NCI-H82 treated with DMSO at 0.1 percent for 48 hours (cell line): ENCODE data around the gene NOS1AP.
"Not testable (repeated sequence)": the region's sequence is repeated elsewhere in the genome, so short reads cannot be mapped to it uniquely, and the experiment has no call there.

ENCODE experiments used
- DNase-seq: peaks from one replicate; lab custom pipeline; 2025; ENCODE audit not compliant: unreplicated experiment; lab: John Stamatoyannopoulos, UW

The NOS1AP gene

DNA sequence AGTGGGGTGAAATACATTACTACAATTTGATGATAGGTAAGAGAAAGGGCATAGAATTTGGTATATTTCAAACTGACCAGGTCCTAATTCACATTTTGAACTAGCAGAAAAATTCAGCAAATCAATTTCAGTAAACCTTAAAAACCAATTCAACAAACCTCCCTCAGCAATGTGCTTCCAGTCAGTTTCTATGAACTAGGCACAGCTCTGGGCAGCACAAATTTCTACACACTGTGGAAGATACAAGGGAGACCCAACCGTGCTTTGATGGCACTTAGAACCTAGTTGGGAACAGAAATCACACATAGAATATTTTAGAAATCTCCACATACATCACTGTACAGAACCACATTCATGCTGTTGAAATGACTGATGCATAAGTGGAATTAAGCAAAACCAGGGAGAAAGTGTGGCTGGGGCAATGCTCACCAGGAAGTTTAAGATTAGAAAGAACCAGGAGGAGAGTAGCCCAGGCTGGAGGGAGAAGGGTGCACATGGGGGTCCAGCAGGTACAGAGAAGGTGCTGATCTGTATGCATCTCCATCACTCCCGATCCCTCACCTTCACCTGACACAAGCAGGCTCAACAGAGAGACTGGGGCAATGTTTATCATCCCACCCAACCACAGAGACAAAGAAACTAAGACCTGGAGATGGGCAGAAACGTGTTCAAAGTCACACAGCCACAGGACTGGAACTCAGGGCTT lies 326.9 kb downstream of the NOS1AP start:
- DNase-seq: no peak

DNA sequence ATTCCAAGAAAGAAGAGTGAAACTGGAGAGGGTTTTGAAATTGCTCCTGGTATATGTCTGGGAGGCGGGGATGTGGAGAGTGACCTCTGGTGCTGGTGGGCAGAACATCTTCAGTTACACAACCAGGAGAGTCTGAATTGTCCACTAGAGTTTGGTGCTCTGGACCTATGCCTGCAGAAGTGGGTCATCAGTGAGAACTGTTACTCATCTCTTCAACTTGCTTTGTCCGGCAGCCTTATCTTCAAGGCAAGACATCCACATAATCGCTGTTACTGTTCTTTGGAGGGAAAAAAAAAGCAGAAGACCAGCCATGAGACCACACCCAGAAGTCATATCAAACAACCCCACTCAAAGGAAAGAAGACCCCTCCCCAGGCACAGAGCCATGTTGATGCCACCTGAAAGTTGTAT lies 327.6 kb downstream of the NOS1AP start:
- no peak for DNase-seq

- no peak for DNase-seq
Measured at GRCh38 chr1:162397943-162398560, 328.6 kb downstream of the NOS1AP start.

DNA sequence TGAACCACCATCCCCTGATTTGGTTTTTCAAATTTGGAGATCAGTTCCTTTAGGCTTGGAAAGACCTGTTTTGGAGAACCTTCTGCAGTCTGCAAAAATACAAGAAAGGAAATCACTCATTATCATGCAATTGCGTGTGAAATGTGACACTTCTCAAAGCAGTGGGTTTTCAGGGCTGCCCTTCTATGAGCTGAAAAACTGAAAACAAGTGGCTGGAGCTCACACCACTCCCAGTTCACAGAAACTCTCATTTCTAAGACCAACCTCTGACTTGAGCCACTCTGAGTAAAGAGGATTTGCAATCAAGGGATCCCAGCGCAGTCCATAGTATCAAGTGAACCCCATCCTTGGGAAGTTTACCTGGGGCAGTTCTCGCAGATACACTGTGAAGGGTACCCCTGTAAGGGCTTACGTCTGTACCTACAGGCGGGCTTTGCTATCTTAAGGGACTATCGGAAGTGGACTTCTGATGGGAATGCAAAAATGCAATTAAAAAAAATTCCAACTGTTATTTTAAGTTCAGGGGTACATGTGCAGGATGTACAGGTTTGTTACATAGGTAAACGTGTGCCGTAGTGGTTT lies 329.6 kb downstream of the NOS1AP start:
- DNase-seq: no peak

- no peak for DNase-seq
Measured at GRCh38 chr1:162400790-162401355, 331.4 kb downstream of the NOS1AP start.

DNA sequence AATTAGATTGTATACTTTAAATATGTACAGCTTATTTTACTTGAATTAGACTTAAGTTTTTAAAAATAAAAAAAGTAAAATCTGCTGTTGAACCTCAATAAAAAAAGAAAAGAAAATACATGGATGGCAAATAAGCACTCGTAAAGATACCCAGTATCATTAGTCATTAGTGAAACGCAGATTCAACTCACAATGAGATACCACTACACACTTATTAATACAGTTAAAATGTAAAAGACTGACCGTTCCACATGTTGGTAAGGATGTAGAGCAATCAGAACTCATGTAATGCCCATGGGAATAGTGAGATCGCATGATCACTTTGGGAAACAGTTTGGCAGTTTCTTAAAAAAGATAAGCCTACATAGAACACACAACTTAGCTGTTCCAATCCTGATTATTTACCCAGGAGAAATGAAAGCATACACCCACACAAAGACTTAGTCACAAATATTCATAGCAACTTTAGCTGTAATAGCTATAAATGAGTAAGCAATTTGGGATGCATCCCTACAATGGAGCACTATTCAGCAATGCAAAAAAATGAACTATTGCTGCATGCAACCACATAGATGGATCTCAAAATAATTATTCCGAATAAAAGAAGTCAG lies 335.2 kb downstream of the NOS1AP start:
- no peak for DNase-seq

GRCh38 chr1:162405800-162406199 lies 336.3 kb downstream of the NOS1AP start:
- DNase-seq: no peak

GRCh38 chr1:162406811-162407210 lies 337.3 kb downstream of the NOS1AP start:
- no peak for DNase-seq

DNA sequence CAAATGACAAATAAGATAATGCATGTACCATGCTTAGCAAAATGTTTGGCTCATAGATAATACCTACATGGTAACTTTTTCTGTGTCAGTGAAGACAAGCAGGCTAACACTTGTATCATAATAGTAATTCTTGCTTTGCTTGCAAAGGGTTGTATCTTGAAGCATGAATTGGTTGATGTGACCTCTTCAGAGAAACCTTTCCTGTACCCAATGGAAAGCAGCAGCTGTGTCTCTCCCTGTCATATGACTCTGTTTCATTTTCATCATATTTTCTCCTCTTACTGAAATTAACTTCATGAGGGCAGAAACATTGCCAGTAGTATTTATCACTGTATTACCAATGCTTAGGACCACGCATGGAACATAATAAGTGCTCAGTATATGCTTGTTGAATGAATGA lies 338.0 kb downstream of the NOS1AP start:
- no peak for DNase-seq

DNA sequence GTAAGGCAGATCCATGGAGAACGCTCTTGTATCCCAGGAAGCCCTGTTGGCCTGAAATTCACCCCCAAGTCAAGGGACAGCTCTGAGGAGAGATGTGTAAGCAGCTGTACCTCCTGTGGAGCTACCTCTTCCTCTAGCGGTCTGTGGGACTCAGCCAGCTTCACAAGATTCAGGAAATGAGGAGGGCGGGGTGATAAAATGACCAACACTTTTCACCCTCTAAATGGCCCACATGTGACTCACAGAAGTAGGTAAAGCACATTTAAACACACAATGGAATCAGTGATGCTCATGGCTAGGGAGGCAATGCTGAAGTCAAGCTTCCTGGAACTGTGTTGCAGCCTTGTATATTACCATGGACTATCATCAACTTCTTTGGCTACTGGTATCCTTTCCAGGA lies 342.5 kb downstream of the NOS1AP start, which contains the start of gene SH2D1B:
TSS of gene SH2D1B (minus strand) at position 135 of the 400 bp plus-strand sequence. CDS start at position 15, 120 bp downstream.
- DNase-seq: no peak

DNA sequence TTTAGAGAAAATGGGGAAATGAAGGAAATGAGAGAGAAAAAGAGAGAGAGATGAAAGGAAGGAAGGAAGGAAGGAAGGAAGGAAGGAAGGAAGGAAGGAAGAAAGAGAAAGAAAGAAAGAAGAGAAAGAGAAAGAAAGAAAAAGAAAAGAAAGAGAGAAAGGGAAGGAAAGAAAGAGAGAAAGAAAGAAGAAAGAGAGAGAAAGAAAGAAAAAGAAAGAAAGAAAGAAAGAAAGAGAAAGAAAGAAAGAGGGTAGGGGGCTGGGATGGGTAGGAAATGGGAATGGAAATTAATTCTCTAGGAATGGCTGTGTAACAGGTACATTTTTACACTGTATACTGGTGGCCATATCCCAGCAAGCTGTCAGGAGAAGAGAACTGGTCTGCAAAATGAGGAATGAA lies 346.7 kb downstream of the NOS1AP start:
- no peak for DNase-seq

GRCh38 chr1:162416909-162417308 lies 347.4 kb downstream of the NOS1AP start:
- no peak for DNase-seq

- no peak for DNase-seq
Measured at GRCh38 chr1:162417650-162418049, 348.2 kb downstream of the NOS1AP start.

DNA sequence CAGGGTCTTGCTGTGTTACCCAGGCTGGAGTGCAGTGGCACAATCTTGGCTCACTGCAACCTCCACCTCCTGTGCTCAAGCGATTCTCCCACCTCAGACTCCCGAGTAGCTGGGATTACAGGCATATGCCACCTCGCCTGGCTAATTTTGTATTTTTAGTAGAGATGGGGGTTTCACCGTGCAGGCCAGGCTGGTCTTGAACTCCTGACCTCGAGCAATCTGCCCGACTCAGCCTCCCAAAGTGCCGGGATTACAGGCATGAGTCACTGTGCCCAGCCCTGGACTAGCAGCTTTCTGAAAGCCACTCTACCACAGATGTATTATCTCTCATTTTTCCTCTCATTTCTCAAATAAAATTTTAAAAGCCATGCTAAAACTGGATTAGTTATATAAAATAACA lies 349.1 kb downstream of the NOS1AP start:
- DNase-seq: not testable (repeated sequence)

DNA sequence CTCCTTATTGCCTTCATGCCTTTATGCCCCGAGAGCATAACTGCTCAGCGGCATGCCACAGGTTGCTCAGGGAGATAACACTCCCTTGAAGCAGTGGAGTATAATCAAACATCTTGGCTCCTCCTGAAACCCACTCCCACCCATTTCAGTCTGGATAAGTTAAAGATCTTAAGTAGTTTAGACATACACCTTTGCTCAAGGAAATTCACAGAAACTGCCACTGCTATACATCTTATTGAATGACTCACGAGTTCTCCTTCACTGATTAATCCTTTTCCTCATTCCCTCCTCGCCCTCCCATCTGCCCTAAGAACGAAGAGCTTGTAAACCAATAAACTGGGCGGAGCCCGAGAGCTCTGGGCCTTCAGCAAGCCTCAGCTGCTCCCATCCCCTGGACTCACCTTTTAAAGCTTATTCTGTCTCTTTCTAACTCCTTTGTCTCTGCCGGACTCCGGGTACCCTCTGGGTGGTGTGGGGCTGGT lies 350.0 kb downstream of the NOS1AP start:
- peak; percentile 52 for DNase-seq
